Renal pelvis (tissue), 4 donors: ENCODE data around the gene INSL3. TPM values are rescaled to one million over a fixed set of nuclear protein-coding genes. Genes with fewer than 3 reads are reported as not detected.
"Not testable (repeated sequence)": the region's sequence is repeated elsewhere in the genome, so short reads cannot be mapped to it uniquely, and the experiment has no call there.

Experiments
- DNase-seq: peaks from one replicate; pipeline ENCODE4 v3.0.0-alpha.2; 2013
- polyA plus RNA-seq, 3 donors: library from polyadenylated mRNA; unstranded; fragments of 120-200 nt; gene quantifications; one replicate each; pipeline ENCODE4 v1.2.1, GENCODE V29; 2013; ENCODE audit not compliant: insufficient read length in 3 of 3

The INSL3 gene
- polyA plus RNA-seq, 3 donors: 0.26 to 0.47 TPM; not detected in 1

GRCh38 chr19:17824339-17824738 is 3.0 kb upstream of the INSL3 start:
- no peak for DNase-seq

GRCh38 chr19:17817668-17818363 is 3.5 kb downstream of the INSL3 start:
- no peak for DNase-seq

GRCh38 chr19:17812099-17812498 is 9.2 kb downstream of the INSL3 start:
- no peak for DNase-seq

- no peak for DNase-seq
Measured at GRCh38 chr19:17811681-17812080, 9.6 kb downstream of the INSL3 start.

- DNase-seq: no peak
Measured at GRCh38 chr19:17811103-17811502, 10.2 kb downstream of the INSL3 start.

GRCh38 chr19:17807731-17808316 is 13.5 kb downstream of the INSL3 start:
- no peak for DNase-seq

- no peak for DNase-seq
Measured at GRCh38 chr19:17806945-17807344, 14.4 kb downstream of the INSL3 start.

GRCh38 chr19:17805427-17805826 is 15.9 kb downstream of the INSL3 start:
- no peak for DNase-seq

- DNase-seq: no peak
Measured at GRCh38 chr19:17803264-17803896, 17.9 kb downstream of the INSL3 start.

- no peak for DNase-seq
Measured at GRCh38 chr19:17802137-17802858, 19.0 kb downstream of the INSL3 start.

- DNase-seq: not testable (repeated sequence)
Measured at GRCh38 chr19:17798599-17798998, 22.7 kb downstream of the INSL3 start.

- no peak for DNase-seq
Measured at GRCh38 chr19:17797424-17798201, 23.7 kb downstream of the INSL3 start.

GRCh38 chr19:17796838-17797423 is 24.4 kb downstream of the INSL3 start:
- no peak for DNase-seq

GRCh38 chr19:17796013-17796837 is 25.1 kb downstream of the INSL3 start:
- DNase-seq: no peak

GRCh38 chr19:17795495-17795856 is 25.8 kb downstream of the INSL3 start:
- DNase-seq: no peak

- no peak for DNase-seq
Measured at GRCh38 chr19:17794731-17795494, 26.4 kb downstream of the INSL3 start, which contains the start of gene B3GNT3. Gene B3GNT3, plus strand, starts transcription at chr19:17795138. Its CDS starts 12,670 bp downstream, at chr19:17807808.

GRCh38 chr19:17794412-17794730 is 26.9 kb downstream of the INSL3 start:
- DNase-seq: no peak

GRCh38 chr19:17790059-17790780 is 31.1 kb downstream of the INSL3 start:
- DNase-seq: no peak

- no peak for DNase-seq
Measured at GRCh38 chr19:17788632-17789031, 32.7 kb downstream of the INSL3 start.
